HG03342 (cell line): ENCODE results near the gene ABHD12B.
"Not testable (repeated sequence)": the region's sequence is repeated elsewhere in the genome, so short reads cannot be mapped to it uniquely, and the experiment has no call there.

Experiments used
- ATAC-seq: cut with Tn5 transposase; IDR thresholded peaks from one replicate; pipeline ENCODE4 v1.9.1; 2021; ENCODE audit warnings: mild to moderate bottlenecking, moderate library complexity; ENCODE audit not compliant: unreplicated experiment

The ABHD12B gene

GRCh38 chr14:50932592-50933495 is 61.0 kb downstream of the ABHD12B start:
- ATAC-seq, result no peak

GRCh38 chr14:50935126-50936015 is 63.5 kb downstream of the ABHD12B start:
- ATAC-seq, result no peak

- ATAC-seq, result no peak
Observed at GRCh38 chr14:50936016-50936340, 64.1 kb downstream of the ABHD12B start.

GRCh38 chr14:50936882-50937281 is 65.0 kb downstream of the ABHD12B start:
- ATAC-seq, result no peak

- no peak for ATAC-seq
Observed at GRCh38 chr14:50937325-50937724, 65.5 kb downstream of the ABHD12B start.

- no peak for ATAC-seq
Observed at GRCh38 chr14:50937800-50938199, 65.9 kb downstream of the ABHD12B start.

- no peak for ATAC-seq
Observed at GRCh38 chr14:50941151-50941550, 69.3 kb downstream of the ABHD12B start.

- not testable (repeated sequence) for ATAC-seq
Observed at GRCh38 chr14:50941638-50942037, 69.8 kb downstream of the ABHD12B start.

- ATAC-seq, result no peak
Observed at GRCh38 chr14:50943261-50943942, 71.5 kb downstream of the ABHD12B start.

- ATAC-seq, result peak; percentile 77
Observed at GRCh38 chr14:50943943-50944646, 72.2 kb downstream of the ABHD12B start, which contains the start of gene PYGL. PYGL (minus strand) TSS chr14:50944483; CDS start chr14:50944403, 80 bp downstream.

- peak; percentile 26 for ATAC-seq
Observed at GRCh38 chr14:50944647-50945413, 73.0 kb downstream of the ABHD12B start.

GRCh38 chr14:50946234-50946935 is 74.5 kb downstream of the ABHD12B start:
- ATAC-seq, result no peak

- no peak for ATAC-seq
Observed at GRCh38 chr14:50947446-50947845, 75.6 kb downstream of the ABHD12B start.

- no peak for ATAC-seq
Observed at GRCh38 chr14:50948205-50948604, 76.4 kb downstream of the ABHD12B start.

GRCh38 chr14:50951032-50951431 is 79.2 kb downstream of the ABHD12B start:
- ATAC-seq, result no peak

- ATAC-seq, result no peak
Observed at GRCh38 chr14:50953502-50953901, 81.6 kb downstream of the ABHD12B start.
